Esophagus squamous epithelium (tissue), 5 donors: Measurements from ENCODE around the gene IQGAP2. TPM values are rescaled to one million over a fixed set of nuclear protein-coding genes. Genes with fewer than 3 reads are reported as not detected.

Source experiments
- DNase-seq: peaks from one replicate; lab custom pipeline; 2025; lab: John Stamatoyannopoulos, UW
- H3K27ac ChIP-seq, 4 donors: fragments of 200-600 bp; sonication (generic); one replicate each; pipeline ENCODE4 v1.5.1; 2016 to 2019; ENCODE audit warnings: mild to moderate bottlenecking in 1 of 4
- H3K27me3 ChIP-seq, 4 donors: fragments of 200-600 bp; sonication (generic); 1 replicate in 3 of 4; 2 replicates in 1 of 4; pipeline versions ENCODE4 v1.5.1 to v1.6.0; 2017 to 2021; ENCODE audit warnings: antibody characterized with exemption in 1 of 4
- H3K36me3 ChIP-seq, 3 donors: fragments of 200-600 bp; sonication (generic); one replicate each; pipeline ENCODE4 v1.5.1; 2016 to 2019
- H3K4me1 ChIP-seq, 3 donors: fragments of 200-600 bp; sonication (generic); one replicate each; pipeline ENCODE4 v1.5.1; 2017 to 2019
- H3K4me3 ChIP-seq, 4 donors: fragments of 200-600 bp; sonication (generic); 1 replicate in 3 of 4; 2 replicates in 1 of 4; pipeline ENCODE4 v1.5.1; 2016 to 2019; ENCODE audit warnings: mild to moderate bottlenecking in 2 of 4, moderate library complexity in 1 of 4
- H3K9me3 ChIP-seq, 3 donors: fragments of 200-600 bp; sonication (generic); one replicate each; pipeline ENCODE4 v1.5.1; 2016 to 2019
- POLR2A ChIP-seq, 4 donors: fragments of 450-650 bp; IDR thresholded peaks; one replicate each; pipeline ENCODE4 v1.6.1; 2017; ENCODE audit warnings: antibody characterized with exemption in 4 of 4, mild to moderate bottlenecking in 4 of 4, moderate library complexity in 3 of 4
- WGBS, 2 donors: methylation state at CpG; one replicate each; pipeline ENCODE4 v1.1.5; 2018; 5-methylcytosine and 5-hydroxymethylcytosine counted together
- intact Hi-C: fragments of 100-400 bp; cut with DNase I; formaldehyde crosslinking; loops from one replicate; pipeline ENCODE4 v1.15.0; 2022
- total RNA-seq, 4 donors: library from RNA; depleted of rRNA; stranded (reverse); fragments of >200 nt; gene quantifications; one replicate each; pipeline ENCODE4 v1.1.0, GENCODE V29; 2016
- TF ChIP-seq, protein P1 (sequence below), 6 experiments: fragments of 450-650 bp in 4 of 6; fragments of 200-600 bp in 2 of 6; sonication (generic) in 2 of 6; IDR thresholded peaks; one replicate each; pipeline ENCODE4 v1.5.1; 2016 to 2019; ENCODE audit warnings: antibody characterized with exemption in 6 of 6, mild to moderate bottlenecking in 4 of 6, moderate library complexity in 4 of 6
- donor health status: DM: yes; HTN: yes; CAD: no.

IQGAP2 gene
- total RNA-seq, 4 donors from 2014 or later = 3.0 to 16.6 (median 5.9) TPM

DNA sequence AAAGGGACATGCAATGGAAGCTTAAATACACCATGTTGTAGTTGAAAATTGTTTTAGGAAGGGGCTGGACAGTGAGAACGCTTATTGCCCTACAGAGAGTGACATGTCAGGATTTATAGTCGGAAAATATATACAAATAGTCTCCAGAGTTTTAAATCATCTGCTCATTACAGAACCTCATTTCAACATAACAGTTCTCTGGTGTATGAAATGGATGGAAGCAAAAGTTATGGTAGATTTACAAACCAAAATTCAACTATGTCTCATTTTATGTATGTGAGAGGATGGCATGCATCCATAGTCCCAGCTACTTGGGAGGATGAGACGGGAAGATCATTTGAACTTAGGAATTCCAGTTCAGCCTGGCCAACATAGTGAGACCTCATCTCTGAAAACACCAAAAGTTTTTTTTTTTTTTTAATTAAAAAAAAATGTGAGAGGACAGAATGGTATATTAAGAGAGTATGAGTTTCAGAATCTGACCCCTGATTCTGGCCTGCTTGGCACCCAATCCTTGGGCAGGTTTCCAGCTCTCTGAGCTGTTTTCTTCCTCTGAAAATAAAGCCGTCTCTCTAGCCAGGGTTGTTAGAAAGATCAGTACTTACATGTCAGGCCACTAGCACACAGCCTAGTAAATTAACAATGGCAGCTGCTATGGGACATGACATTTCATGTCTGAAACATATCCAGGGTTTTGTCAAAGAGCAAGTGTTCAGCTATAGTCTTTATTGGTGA lies 40.1 kb downstream of the IQGAP2 start:
- 40 to 41% methylated on average over 4 of the region's 4 CpGs for WGBS, 2 donors
- DNase-seq = no peak
- Histone ChIP-seq H3K4me1 (peaks cover 0 to 9% (median 0%) of the 10 kb centered on the region in 3 donors), H3K27ac (no peak overlapping the region), H3K27me3 (peaks cover 0 to 4% (median 0%) of the 10 kb centered on the region in 4 donors), H3K36me3 (no peaks in the 10 kb centered on the region), H3K4me3 (no peak overlapping the region), H3K9me3 (no peaks in the 10 kb centered on the region)
- no peak for TF ChIP-seq POLR2A (IDR thresholded peaks at IDR 0.05)
- TF ChIP-seq, protein P1, sequence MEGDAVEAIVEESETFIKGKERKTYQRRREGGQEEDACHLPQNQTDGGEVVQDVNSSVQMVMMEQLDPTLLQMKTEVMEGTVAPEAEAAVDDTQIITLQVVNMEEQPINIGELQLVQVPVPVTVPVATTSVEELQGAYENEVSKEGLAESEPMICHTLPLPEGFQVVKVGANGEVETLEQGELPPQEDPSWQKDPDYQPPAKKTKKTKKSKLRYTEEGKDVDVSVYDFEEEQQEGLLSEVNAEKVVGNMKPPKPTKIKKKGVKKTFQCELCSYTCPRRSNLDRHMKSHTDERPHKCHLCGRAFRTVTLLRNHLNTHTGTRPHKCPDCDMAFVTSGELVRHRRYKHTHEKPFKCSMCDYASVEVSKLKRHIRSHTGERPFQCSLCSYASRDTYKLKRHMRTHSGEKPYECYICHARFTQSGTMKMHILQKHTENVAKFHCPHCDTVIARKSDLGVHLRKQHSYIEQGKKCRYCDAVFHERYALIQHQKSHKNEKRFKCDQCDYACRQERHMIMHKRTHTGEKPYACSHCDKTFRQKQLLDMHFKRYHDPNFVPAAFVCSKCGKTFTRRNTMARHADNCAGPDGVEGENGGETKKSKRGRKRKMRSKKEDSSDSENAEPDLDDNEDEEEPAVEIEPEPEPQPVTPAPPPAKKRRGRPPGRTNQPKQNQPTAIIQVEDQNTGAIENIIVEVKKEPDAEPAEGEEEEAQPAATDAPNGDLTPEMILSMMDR (IDR thresholded peaks at IDR 0.05) = no peak
- intact Hi-C loops = no loop called here

- Histone ChIP-seq H3K27ac (no peak overlapping the region), H3K4me3 (no peak overlapping the region), H3K27me3 (peaks cover 0 to 7% (median 0%) of the 10 kb centered on the region in 4 donors), H3K4me1 (peaks cover 0 to 13% (median 2%) of the 10 kb centered on the region in 3 donors), H3K36me3 (no peaks in the 10 kb centered on the region), H3K9me3 (no peaks in the 10 kb centered on the region)
- TF ChIP-seq, protein P1 (IDR thresholded peaks at IDR 0.05) = no peak
- no peak for TF ChIP-seq POLR2A (IDR thresholded peaks at IDR 0.05)
- no peak for DNase-seq
- 76 to 84% methylated on average over 4 of the region's 4 CpGs for WGBS, 2 donors
- intact Hi-C loops = no loop called here
Observed at GRCh38 chr5:76445063-76445462, 42.0 kb downstream of the IQGAP2 start.

- Histone ChIP-seq H3K9me3 (no peaks in the 10 kb centered on the region), H3K4me3 (no peak overlapping the region), H3K27ac (no peak overlapping the region), H3K36me3 (no peaks in the 10 kb centered on the region), H3K4me1 (peaks cover 0 to 19% (median 3%) of the 10 kb centered on the region in 3 donors), H3K27me3 (peaks cover 0 to 7% (median 0%) of the 10 kb centered on the region in 4 donors)
- intact Hi-C loops = no loop called here
- DNase-seq = no peak
- TF ChIP-seq, protein P1 (IDR thresholded peaks at IDR 0.05) = no peak
- no peak for TF ChIP-seq POLR2A (IDR thresholded peaks at IDR 0.05)
- 85 to 91% methylated on average over 5 of the region's 5 CpGs for WGBS, 2 donors
Observed at GRCh38 chr5:76445830-76446229, 42.7 kb downstream of the IQGAP2 start.

DNA sequence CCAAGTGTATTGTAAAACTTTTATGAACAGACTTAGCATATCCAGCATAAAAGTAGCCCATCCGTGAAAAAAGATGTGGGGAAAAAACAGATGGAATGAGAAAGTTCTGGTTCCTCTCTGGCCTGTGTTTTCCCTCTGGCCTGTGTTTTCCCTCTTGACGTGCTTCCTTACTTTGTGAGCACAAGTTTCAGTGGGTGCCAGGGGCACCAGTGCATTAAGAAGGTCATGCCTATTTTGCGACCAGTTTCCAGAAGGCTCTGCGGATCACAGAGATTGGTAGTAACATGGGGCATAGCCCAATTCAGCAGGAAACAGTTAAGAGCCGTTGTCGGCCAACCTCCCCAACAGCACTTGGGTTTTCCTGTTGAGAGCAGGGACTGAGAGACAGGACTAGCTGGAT lies 43.7 kb downstream of the IQGAP2 start:
- 82 to 94% methylated on average over 4 to 6 of the region's 6 CpGs for WGBS, 2 donors
- no peak for DNase-seq
- Histone ChIP-seq H3K4me3 (no peak overlapping the region), H3K27me3 (peaks cover 0 to 7% (median 0%) of the 10 kb centered on the region in 4 donors), H3K4me1 (peaks cover 0 to 19% (median 3%) of the 10 kb centered on the region in 3 donors), H3K9me3 (no peaks in the 10 kb centered on the region), H3K36me3 (no peaks in the 10 kb centered on the region), H3K27ac (no peak overlapping the region)
- TF ChIP-seq, protein P1 (IDR thresholded peaks at IDR 0.05) = no peak
- TF ChIP-seq POLR2A (IDR thresholded peaks at IDR 0.05) = no peak
- intact Hi-C loops = no loop called here

- peaks cover 0 to 7% (median 0%) of the 10 kb centered on the region in 4 donors for H3K27me3 ChIP-seq
- no peak for DNase-seq
- H3K9me3 ChIP-seq = no peaks in the 10 kb centered on the region
- TF ChIP-seq, protein P1 (IDR thresholded peaks at IDR 0.05) = no peak
- TF ChIP-seq POLR2A (IDR thresholded peaks at IDR 0.05) = no peak
- no peaks in the 10 kb centered on the region for H3K36me3 ChIP-seq
- intact Hi-C loops = no loop called here
- H3K27ac ChIP-seq = no peak overlapping the region
- H3K4me1 ChIP-seq = peaks cover 0 to 10% (median 3%) of the 10 kb centered on the region in 3 donors
- WGBS, 2 donors = 3 to 20% methylated on average over 2 of the region's 2 CpGs
- H3K4me3 ChIP-seq = no peak overlapping the region
Observed at GRCh38 chr5:76449606-76450005, 46.5 kb downstream of the IQGAP2 start.
